Measurements from ENCODE around the gene LRBA. TPM values are rescaled to one million over a fixed set of nuclear protein-coding genes. Genes with fewer than 3 reads are reported as not detected.

Gene LRBA
- total RNA-seq, 1 donor from 2014 or later, result 66.2 TPM

DNA sequence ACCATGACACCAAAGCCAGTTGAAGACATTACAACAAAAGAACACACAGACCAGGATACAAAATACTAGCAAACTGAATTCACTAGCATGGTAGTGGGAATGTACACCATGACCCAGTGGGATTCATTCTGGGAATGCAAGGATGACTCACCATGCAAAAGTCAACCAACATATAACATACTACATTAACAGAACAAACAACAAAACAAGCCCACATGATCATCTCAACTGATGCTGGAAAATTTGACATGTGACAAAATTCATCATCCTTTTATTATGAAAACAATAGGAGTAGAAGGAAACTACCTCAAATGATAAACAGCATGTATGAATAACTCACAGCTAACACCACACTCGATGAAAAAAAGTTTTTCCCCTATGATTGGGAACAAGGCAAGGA lies 746.6 kb downstream of the LRBA start:
- Mint-ChIP-seq H3K4me1 (no peaks in the 10 kb centered on the region), H3K36me3 (peaks cover 82% of the 10 kb centered on the region), H3K4me3 (no peak overlapping the region), H3K9me3 (peaks cover 61% of the 10 kb centered on the region), H3K27ac (no peak overlapping the region), H3K27me3 (ENCODE audit: low read depth) (no peaks in the 10 kb centered on the region)
- DNase-seq (ENCODE audit: low spot score in 2 of 2, unreplicated experiment in 2 of 2), result no peak
- TF ChIP-seq, protein P1, sequence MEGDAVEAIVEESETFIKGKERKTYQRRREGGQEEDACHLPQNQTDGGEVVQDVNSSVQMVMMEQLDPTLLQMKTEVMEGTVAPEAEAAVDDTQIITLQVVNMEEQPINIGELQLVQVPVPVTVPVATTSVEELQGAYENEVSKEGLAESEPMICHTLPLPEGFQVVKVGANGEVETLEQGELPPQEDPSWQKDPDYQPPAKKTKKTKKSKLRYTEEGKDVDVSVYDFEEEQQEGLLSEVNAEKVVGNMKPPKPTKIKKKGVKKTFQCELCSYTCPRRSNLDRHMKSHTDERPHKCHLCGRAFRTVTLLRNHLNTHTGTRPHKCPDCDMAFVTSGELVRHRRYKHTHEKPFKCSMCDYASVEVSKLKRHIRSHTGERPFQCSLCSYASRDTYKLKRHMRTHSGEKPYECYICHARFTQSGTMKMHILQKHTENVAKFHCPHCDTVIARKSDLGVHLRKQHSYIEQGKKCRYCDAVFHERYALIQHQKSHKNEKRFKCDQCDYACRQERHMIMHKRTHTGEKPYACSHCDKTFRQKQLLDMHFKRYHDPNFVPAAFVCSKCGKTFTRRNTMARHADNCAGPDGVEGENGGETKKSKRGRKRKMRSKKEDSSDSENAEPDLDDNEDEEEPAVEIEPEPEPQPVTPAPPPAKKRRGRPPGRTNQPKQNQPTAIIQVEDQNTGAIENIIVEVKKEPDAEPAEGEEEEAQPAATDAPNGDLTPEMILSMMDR (IDR thresholded peaks at IDR 0.05; ENCODE audit: unreplicated experiment), result no peak

DNA sequence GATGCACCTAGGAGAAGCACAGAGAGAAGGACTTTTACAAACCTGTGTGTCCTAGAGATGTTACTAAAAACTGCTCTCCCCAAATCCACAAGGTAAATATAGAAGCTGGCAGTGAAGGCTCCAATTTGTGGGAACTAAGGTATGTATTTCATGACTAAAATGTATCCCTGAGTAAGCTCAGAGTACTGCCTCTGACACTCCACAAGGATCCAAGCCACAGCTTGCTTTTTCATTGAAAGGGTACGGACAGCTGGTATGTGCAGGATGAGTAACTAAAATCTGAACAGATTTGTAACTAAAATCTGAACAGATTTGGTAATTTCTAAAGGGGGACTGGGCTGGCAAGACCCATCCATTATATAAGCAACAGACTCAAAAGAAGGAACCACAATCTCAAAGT lies 749.3 kb downstream of the LRBA start:
- Mint-ChIP-seq H3K36me3 (peaks cover 70% of the 10 kb centered on the region), H3K27me3 (ENCODE audit: low read depth) (no peaks in the 10 kb centered on the region), H3K4me3 (no peak overlapping the region), H3K27ac (no peak overlapping the region), H3K4me1 (no peaks in the 10 kb centered on the region), H3K9me3 (peaks cover 45% of the 10 kb centered on the region)
- TF ChIP-seq, protein P1 (IDR thresholded peaks at IDR 0.05; ENCODE audit: unreplicated experiment), result no peak
- no peak for DNase-seq (ENCODE audit: low spot score in 2 of 2, unreplicated experiment in 2 of 2)

DNA sequence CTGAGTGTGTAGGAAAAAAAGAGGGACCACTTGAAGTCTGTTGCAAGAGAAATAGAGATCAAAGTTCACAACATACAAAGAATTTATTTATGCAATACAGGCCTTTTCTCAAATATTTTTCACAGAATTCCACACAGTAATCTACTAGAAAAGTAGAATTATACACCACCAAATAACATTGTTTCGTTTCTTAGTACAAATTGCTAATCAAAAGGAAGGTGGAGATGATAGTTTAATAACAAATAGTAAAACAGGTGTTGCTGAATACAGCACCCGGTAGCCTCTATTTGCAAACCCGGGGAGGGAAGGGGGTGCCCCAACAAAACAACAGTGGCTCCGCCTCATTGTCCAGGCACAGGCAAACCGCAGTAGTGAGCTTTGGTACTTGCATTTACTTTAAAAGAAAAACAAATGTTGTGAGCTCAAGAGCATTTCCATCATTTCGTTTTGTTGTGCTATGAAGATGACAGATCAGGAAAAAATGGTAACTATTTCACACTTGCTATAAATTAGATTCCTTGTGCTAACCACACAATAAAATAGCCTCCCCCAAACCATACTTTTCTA lies 750.4 kb downstream of the LRBA start:
- Mint-ChIP-seq H3K27ac (no peak overlapping the region), H3K27me3 (ENCODE audit: low read depth) (no peaks in the 10 kb centered on the region), H3K36me3 (peaks cover 68% of the 10 kb centered on the region), H3K4me1 (peaks cover 6% of the 10 kb centered on the region), H3K4me3 (no peak overlapping the region), H3K9me3 (peaks cover 35% of the 10 kb centered on the region)
- TF ChIP-seq, protein P1 (IDR thresholded peaks at IDR 0.05; ENCODE audit: unreplicated experiment), result no peak
- DNase-seq (ENCODE audit: low spot score in 2 of 2, unreplicated experiment in 2 of 2), result no peak

DNA sequence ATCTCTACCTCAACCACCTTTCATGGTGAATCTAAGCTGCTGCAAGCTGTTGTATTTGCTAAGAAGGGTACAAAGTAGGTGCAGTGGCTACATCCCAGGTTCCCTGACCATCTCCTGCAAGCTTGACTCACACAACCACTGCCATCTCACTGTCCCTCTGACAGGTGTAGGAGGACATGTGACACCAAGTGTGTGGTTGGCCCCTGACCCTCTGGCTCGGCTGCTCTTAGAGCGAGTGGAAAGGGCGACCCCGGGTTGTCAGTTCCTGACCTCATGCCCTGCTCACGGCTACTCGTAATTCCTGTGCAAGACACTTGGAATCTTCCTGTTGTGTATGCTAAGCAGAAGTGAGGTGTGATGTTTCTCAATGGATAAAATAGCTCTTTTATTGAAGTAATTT lies 752.5 kb downstream of the LRBA start:
- peaks cover 54% of the 10 kb centered on the region for H3K36me3 Mint-ChIP-seq
- peaks cover 11% of the 10 kb centered on the region for H3K4me1 Mint-ChIP-seq
- DNase-seq (ENCODE audit: low spot score in 2 of 2, unreplicated experiment in 2 of 2), result no peak
- TF ChIP-seq, protein P1 (IDR thresholded peaks at IDR 0.05; ENCODE audit: unreplicated experiment), result no peak
- H3K27me3 Mint-ChIP-seq (ENCODE audit: low read depth), result no peaks in the 10 kb centered on the region
- H3K27ac Mint-ChIP-seq, result no peak overlapping the region
- H3K4me3 Mint-ChIP-seq, result no peak overlapping the region
- peaks cover 18% of the 10 kb centered on the region for H3K9me3 Mint-ChIP-seq

DNA sequence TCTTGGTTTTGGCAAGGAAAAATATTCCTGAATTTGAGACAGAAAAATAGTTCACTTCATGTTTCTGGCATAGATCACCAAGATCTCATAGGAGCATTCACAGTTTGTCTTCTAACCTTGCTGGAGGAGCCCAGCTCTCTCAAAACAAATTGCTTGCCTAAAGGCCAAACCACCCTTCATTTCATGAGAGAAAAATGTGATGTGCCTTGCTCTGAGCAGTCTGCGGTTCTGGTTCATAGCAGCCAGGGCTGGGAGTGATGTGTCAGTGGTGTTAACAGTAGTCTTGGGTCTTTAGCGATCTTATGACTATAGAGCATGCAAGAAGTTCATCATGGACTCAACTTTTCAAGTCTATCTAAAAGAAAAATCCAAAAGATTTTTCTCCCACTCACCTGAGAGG lies 753.5 kb downstream of the LRBA start:
- Mint-ChIP-seq H3K4me1 (peaks cover 12% of the 10 kb centered on the region), H3K27me3 (ENCODE audit: low read depth) (no peaks in the 10 kb centered on the region), H3K36me3 (peaks cover 45% of the 10 kb centered on the region), H3K4me3 (no peak overlapping the region), H3K9me3 (peaks cover 8% of the 10 kb centered on the region), H3K27ac (peak overlapping the region; percentile 67)
- TF ChIP-seq, protein P1 (IDR thresholded peaks at IDR 0.05; ENCODE audit: unreplicated experiment), result no peak
- DNase-seq (ENCODE audit: low spot score in 2 of 2, unreplicated experiment in 2 of 2), result no peak
